B cell (primary cell): ENCODE data around the gene CXADR.

Experiments used
- EZH2 ChIP-seq: IDR thresholded peaks from 2 replicates; pipeline ENCODE4 v1.6.1; 2012; ENCODE audit warnings: borderline replicate concordance, low read depth, mild to moderate bottlenecking, moderate library complexity, low read length; ENCODE audit not compliant: insufficient read depth, poor library complexity, severe bottlenecking
- TF ChIP-seq, protein P1 (sequence below): fragments of 200-600 bp; IDR thresholded peaks from one replicate; pipeline ENCODE4 v1.8.0; 2022; ENCODE audit warnings: antibody characterized with exemption, mild to moderate bottlenecking

DNA sequence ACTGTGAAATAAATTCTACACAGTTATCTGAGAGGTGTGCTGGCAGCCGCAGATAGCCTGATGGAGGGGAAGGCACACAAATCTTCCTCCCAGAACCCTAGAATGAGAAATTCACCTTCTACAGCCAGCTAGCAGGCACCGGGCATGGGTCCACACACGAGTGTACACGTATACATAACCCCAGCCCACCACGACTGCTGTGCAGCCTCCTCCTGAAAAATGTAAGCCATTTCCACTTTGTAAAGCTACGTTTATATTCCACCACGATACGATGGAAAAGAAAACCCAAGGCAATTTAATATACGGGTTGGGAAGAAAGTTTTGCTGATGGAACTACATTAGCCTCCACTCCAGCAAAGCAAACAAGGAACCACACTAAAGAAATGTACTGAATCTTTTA is 98.1 kb downstream of the CXADR start:
- TF ChIP-seq, protein P1, sequence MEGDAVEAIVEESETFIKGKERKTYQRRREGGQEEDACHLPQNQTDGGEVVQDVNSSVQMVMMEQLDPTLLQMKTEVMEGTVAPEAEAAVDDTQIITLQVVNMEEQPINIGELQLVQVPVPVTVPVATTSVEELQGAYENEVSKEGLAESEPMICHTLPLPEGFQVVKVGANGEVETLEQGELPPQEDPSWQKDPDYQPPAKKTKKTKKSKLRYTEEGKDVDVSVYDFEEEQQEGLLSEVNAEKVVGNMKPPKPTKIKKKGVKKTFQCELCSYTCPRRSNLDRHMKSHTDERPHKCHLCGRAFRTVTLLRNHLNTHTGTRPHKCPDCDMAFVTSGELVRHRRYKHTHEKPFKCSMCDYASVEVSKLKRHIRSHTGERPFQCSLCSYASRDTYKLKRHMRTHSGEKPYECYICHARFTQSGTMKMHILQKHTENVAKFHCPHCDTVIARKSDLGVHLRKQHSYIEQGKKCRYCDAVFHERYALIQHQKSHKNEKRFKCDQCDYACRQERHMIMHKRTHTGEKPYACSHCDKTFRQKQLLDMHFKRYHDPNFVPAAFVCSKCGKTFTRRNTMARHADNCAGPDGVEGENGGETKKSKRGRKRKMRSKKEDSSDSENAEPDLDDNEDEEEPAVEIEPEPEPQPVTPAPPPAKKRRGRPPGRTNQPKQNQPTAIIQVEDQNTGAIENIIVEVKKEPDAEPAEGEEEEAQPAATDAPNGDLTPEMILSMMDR: no peak
- TF ChIP-seq EZH2: no peak
